HCT116 (cell line): Measurements from ENCODE around the gene MARS1.

Source experiments
- ATF3 ChIP-seq: IDR thresholded peaks from 2 replicates; pipeline ENCODE4 v1.6.1; 2012
- CEBPB ChIP-seq: IDR thresholded peaks from 2 replicates; pipeline ENCODE4 v1.6.1; 2012; ENCODE audit warnings: low read depth
- CTCF ChIP-seq, 3 experiments: fragments of 200-600 bp in 1 of 3; sonication (generic) in 1 of 3; IDR thresholded peaks in 2 of 3; conservative IDR thresholded peaks in 1 of 3; 2 replicates each; pipeline ENCODE4 v1.5.1; 2012 to 2017; ENCODE audit warnings: low read depth in 2 of 3, low read length in 2 of 3, antibody characterized with exemption in 1 of 3, borderline replicate concordance in 1 of 3, control low read depth in 1 of 3, mild to moderate bottlenecking in 1 of 3, mixed read lengths in 1 of 3, mixed run types in 1 of 3, moderate library complexity in 1 of 3; ENCODE audit not compliant: insufficient read depth in 1 of 3
- EGR1 ChIP-seq: IDR thresholded peaks from 2 replicates; pipeline ENCODE4 v1.6.1; 2012; ENCODE audit warnings: low read depth
- EZH2 ChIP-seq: fragments of 200-600 bp; sonication (generic); IDR thresholded peaks from 2 replicates; pipeline ENCODE4 v1.6.1; 2017; ENCODE audit warnings: antibody characterized with exemption, mixed run types
- EZH2phosphoT487 ChIP-seq: fragments of 200-600 bp; IDR thresholded peaks from 2 replicates; pipeline ENCODE4 v1.6.1; 2018; ENCODE audit warnings: antibody characterized with exemption, borderline replicate concordance
- FOSL1 ChIP-seq: IDR thresholded peaks from 2 replicates; pipeline ENCODE4 v1.6.1; 2012; ENCODE audit warnings: low read depth
- JUND ChIP-seq: IDR thresholded peaks from 2 replicates; pipeline ENCODE4 v1.6.1; 2012
- POLR2A ChIP-seq: IDR thresholded peaks from 2 replicates; pipeline ENCODE4 v1.7.0; 2011; ENCODE audit warnings: borderline replicate concordance; ENCODE audit not compliant: insufficient read depth, insufficient read length; ENCODE audit errors: extremely low read depth
- REST ChIP-seq: IDR thresholded peaks from 2 replicates; pipeline ENCODE4 v1.6.1; 2012; ENCODE audit warnings: low read depth
- TCF7L2 ChIP-seq: IDR thresholded peaks from 2 replicates; pipeline ENCODE4 v1.7.0; 2011; ENCODE audit warnings: borderline replicate concordance, inconsistent platforms; ENCODE audit not compliant: insufficient read depth, insufficient read length; ENCODE audit errors: extremely low read depth
- YY1 ChIP-seq: IDR thresholded peaks from 2 replicates; pipeline ENCODE4 v1.6.1; 2011; ENCODE audit warnings: low read length, low read depth, moderate library complexity, mild to moderate bottlenecking; ENCODE audit not compliant: insufficient replicate concordance; ENCODE audit errors: extremely low read depth

- no peak for TF ChIP-seq ATF3
- no peak for TF ChIP-seq EZH2phosphoT487
- no peak for TF ChIP-seq CTCF (IDR thresholded peaks at IDR 0.05 in 2 of 3, conservative IDR thresholded peaks at IDR 0.05 in 1 of 3; ENCODE audit: borderline replicate concordance in 1 of 3, insufficient read depth in 1 of 3, low read depth in 2 of 3, low read length in 2 of 3)
- TF ChIP-seq JUND = no peak
- no peak for TF ChIP-seq EGR1
- no peak for TF ChIP-seq POLR2A
- TF ChIP-seq YY1 = no peak
- no peak for TF ChIP-seq CEBPB
- no peak for TF ChIP-seq EZH2
- no peak for TF ChIP-seq FOSL1
- TF ChIP-seq TCF7L2 = no peak
- no peak for TF ChIP-seq REST
Observed at GRCh38 chr12:57518920-57519795, 31.3 kb downstream of the MARS1 start.
